ENCODE results near the gene WDFY2. TPM values are rescaled to one million over a fixed set of nuclear protein-coding genes. Genes with fewer than 3 reads are reported as not detected.
A peak's percentile ranks its signal among the peaks of the same experiment; 100 is the strongest.

The WDFY2 gene
- total and polyA plus RNA-seq, 2 experiments from 2014 or later = 6.9 to 14.2 TPM

DNA sequence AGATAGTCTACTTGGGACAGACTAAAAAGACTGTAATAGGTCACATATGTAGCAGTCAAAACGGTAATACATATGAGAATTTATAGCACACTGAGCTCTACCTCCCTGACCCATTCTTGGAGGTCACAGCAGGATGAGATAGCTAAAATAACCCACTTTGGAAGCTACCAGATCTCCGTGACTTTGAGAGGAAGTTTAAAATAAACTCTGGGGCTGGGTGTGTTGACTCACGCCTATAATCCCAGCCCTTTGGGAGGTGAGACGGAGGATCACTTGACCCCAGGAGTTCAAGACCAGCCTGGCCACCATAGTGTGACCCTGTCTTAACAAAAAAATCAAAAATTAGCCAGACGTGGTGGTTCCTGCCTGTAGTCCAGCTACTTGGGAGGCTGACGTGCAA lies 174.4 kb downstream of the WDFY2 start:
- 83 to 86% methylated on average over 6 of the region's 6 CpGs for WGBS, 2 experiments (ENCODE audit: low coverage in 1 of 2, low lambda C conversion rate in 2 of 2, missing lambda C conversion rate in 2 of 2)
- no peak overlapping the region for H3K4me3 ChIP-seq
- H3F3A ChIP-seq (ENCODE audit: insufficient read depth) = peaks cover 42% of the 10 kb centered on the region
- no peak overlapping the region for H3K9ac ChIP-seq
- H3K27me3 ChIP-seq (replicated peaks; ENCODE audit: insufficient read depth) = no peaks in the 10 kb centered on the region
- no peaks in the 10 kb centered on the region for H3K9me2 ChIP-seq (ENCODE audit: insufficient read depth)
- no peak overlapping the region for H3K4me2 ChIP-seq (ENCODE audit: unreplicated experiment)
- in situ Hi-C loops (cut with MboI) = no loop called here
- TF ChIP-seq EZH2phosphoT487 (IDR thresholded peaks at IDR 0.05; ENCODE audit: insufficient read depth, low read depth) = no peak
- no peak for TF ChIP-seq EZH2 (IDR thresholded peaks at IDR 0.05; ENCODE audit: insufficient read depth, poor library complexity, severe bottlenecking)
- H3K9me3 ChIP-seq (ENCODE audit: low read depth) = no peaks in the 10 kb centered on the region
- H3K4me1 ChIP-seq (ENCODE audit: insufficient read depth) = peaks cover 10% of the 10 kb centered on the region; the same call in 1 of the 2 replicates
- peaks cover 79% of the 10 kb centered on the region for H3K36me3 ChIP-seq (ENCODE audit: low read depth)
- no peaks in the 10 kb centered on the region; the same call in 1 of the 2 replicates for H3K79me2 ChIP-seq (ENCODE audit: insufficient read depth)
- no peak overlapping the region for H3K27ac ChIP-seq
- H4K20me1 ChIP-seq (ENCODE audit: insufficient read depth) = no peaks in the 10 kb centered on the region
- no peak overlapping the region for H2AFZ ChIP-seq
- no peak for DNase-seq

DNA sequence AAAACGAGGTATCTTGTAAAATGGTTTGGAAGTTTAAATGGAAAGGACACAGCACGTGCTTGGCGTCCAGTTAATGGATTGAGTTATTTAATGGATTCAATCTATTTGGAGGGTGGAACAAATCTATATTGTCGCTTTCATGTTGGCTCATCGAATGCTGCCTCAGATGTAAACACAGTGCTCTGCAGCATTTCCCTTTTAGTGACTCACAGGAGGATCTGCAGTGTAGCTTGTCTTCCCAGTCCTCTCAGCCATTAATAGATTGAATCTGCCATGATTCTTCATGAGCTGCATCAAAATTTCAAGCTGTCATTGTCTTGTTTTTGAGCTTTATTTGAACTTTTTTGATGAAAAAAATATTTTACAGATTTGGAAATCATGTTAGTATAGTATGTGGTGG lies 175.0 kb downstream of the WDFY2 start:
- H3K79me2 ChIP-seq (ENCODE audit: insufficient read depth) = no peaks in the 10 kb centered on the region; the same call in 1 of the 2 replicates
- H3K36me3 ChIP-seq (ENCODE audit: low read depth) = peaks cover 76% of the 10 kb centered on the region
- no peak overlapping the region for H3K4me3 ChIP-seq
- no peak overlapping the region for H3K4me2 ChIP-seq (ENCODE audit: unreplicated experiment)
- H3K9me2 ChIP-seq (ENCODE audit: insufficient read depth) = no peaks in the 10 kb centered on the region
- no peaks in the 10 kb centered on the region for H3K9me3 ChIP-seq (ENCODE audit: low read depth)
- no peaks in the 10 kb centered on the region for H4K20me1 ChIP-seq (ENCODE audit: insufficient read depth)
- peak; percentile 47 for DNase-seq
- H2AFZ ChIP-seq = no peak overlapping the region
- H3K9ac ChIP-seq = no peak overlapping the region
- peaks cover 47% of the 10 kb centered on the region for H3F3A ChIP-seq (ENCODE audit: insufficient read depth)
- H3K27ac ChIP-seq = no peak overlapping the region
- no peaks in the 10 kb centered on the region for H3K27me3 ChIP-seq (replicated peaks; ENCODE audit: insufficient read depth)
- TF ChIP-seq EZH2 (IDR thresholded peaks at IDR 0.05; ENCODE audit: insufficient read depth, poor library complexity, severe bottlenecking) (no peak), EZH2phosphoT487 (IDR thresholded peaks at IDR 0.05; ENCODE audit: insufficient read depth, low read depth) (no peak)
- H3K4me1 ChIP-seq (ENCODE audit: insufficient read depth) = peaks cover 14% of the 10 kb centered on the region
- WGBS, 2 experiments (ENCODE audit: low coverage in 1 of 2, low lambda C conversion rate in 2 of 2, missing lambda C conversion rate in 2 of 2) = 84 to 87% methylated on average over 5 of the region's 5 CpGs
- in situ Hi-C loops (cut with MboI) = no loop called here

DNA sequence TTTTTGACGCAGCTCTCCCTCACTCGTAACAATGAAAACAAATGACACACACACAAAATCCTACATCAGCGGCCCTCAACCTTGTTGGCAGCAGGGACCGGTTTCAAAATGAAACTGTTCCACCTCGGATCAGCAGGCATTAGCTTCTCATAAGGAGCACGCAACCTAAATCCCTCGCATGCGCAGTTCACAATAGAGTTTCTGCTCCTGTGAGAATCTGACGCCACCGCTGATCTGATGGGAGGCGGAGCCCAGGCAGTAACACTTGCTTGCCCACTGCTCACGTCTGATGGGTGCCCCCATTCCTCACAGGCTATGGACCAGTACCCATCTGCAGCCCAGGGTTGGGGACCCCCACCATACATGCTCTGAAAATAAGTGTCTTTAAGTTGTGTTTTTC lies 176.3 kb downstream of the WDFY2 start:
- no peaks in the 10 kb centered on the region for H4K20me1 ChIP-seq (ENCODE audit: insufficient read depth)
- no peak overlapping the region for H3K4me3 ChIP-seq
- H3K27me3 ChIP-seq (replicated peaks; ENCODE audit: insufficient read depth) = no peaks in the 10 kb centered on the region
- H3K27ac ChIP-seq = no peak overlapping the region
- H3K4me1 ChIP-seq (ENCODE audit: insufficient read depth) = peaks cover 27% of the 10 kb centered on the region
- DNase-seq = no peak
- no peak overlapping the region for H2AFZ ChIP-seq
- peaks cover 57% of the 10 kb centered on the region for H3F3A ChIP-seq (ENCODE audit: insufficient read depth)
- H3K4me2 ChIP-seq (ENCODE audit: unreplicated experiment) = no peak overlapping the region
- no peaks in the 10 kb centered on the region for H3K9me3 ChIP-seq (ENCODE audit: low read depth)
- H3K79me2 ChIP-seq (ENCODE audit: insufficient read depth) = no peaks in the 10 kb centered on the region
- TF ChIP-seq EZH2 (IDR thresholded peaks at IDR 0.05; ENCODE audit: insufficient read depth, poor library complexity, severe bottlenecking) = no peak
- H3K9ac ChIP-seq = no peak overlapping the region
- no peaks in the 10 kb centered on the region for H3K9me2 ChIP-seq (ENCODE audit: insufficient read depth)
- in situ Hi-C loops (cut with MboI) = no loop called here
- 93 to 95% methylated on average over 12 of the region's 12 CpGs for WGBS, 2 experiments (ENCODE audit: low coverage in 1 of 2, low lambda C conversion rate in 2 of 2, missing lambda C conversion rate in 2 of 2)
- peaks cover 63% of the 10 kb centered on the region for H3K36me3 ChIP-seq (ENCODE audit: low read depth)

DNA sequence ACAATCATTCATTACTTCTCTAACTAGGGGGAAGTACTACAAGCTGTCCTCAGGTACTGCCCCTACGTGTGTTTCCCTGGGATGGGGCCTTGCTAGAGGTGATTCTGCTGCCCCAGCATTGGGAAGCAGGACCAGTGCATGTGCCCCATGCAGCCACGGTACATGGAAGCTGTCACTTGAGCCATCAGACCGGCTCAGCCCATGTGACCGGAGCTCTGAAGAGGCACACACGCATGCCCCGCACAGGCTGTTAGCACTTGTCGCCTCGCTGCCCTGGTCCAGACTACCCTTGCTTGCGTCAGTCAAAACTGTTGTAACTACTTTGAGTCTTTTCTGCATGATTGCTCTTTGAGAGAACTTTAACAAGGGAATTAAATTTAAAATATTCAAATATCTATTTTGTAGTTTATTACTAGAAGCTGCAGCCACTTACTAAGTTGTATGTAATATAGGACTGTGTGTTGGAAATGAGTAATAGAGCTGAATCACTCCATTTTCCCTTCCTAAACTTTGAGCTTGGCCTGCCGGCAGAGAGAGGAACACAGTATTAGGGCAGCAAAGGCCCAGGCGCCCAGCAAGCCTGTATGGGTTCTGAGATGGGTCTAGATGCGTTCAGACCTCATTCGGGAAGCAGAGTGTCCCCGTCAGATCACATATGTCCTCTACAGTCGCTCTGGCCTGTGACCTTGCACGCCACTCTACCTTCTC lies 177.5 kb downstream of the WDFY2 start:
- Histone ChIP-seq H3F3A (ENCODE audit: insufficient read depth) (peaks cover 59% of the 10 kb centered on the region), H3K4me2 (ENCODE audit: unreplicated experiment) (no peak overlapping the region), H2AFZ (no peak overlapping the region), H3K79me2 (ENCODE audit: insufficient read depth) (no peaks in the 10 kb centered on the region), H3K27ac (peak overlapping the region; percentile 28; the same call in 1 of the 2 replicates), H3K4me3 (no peak overlapping the region), H3K36me3 (ENCODE audit: low read depth) (peaks cover 63% of the 10 kb centered on the region), H3K9me2 (ENCODE audit: insufficient read depth) (no peaks in the 10 kb centered on the region), H3K27me3 (replicated peaks; ENCODE audit: insufficient read depth) (no peaks in the 10 kb centered on the region), H3K9ac (no peak overlapping the region), H3K4me1 (ENCODE audit: insufficient read depth) (peaks cover 27% of the 10 kb centered on the region), H4K20me1 (ENCODE audit: insufficient read depth) (no peaks in the 10 kb centered on the region), H3K9me3 (ENCODE audit: low read depth) (no peaks in the 10 kb centered on the region)
- in situ Hi-C loops (cut with MboI) = no loop called here
- 77 to 80% methylated on average over 16 of the region's 16 CpGs for WGBS, 2 experiments (ENCODE audit: low coverage in 1 of 2, low lambda C conversion rate in 2 of 2, missing lambda C conversion rate in 2 of 2)
- DNase-seq = peak; percentile 74
- TF ChIP-seq EZH2phosphoT487 (IDR thresholded peaks at IDR 0.05; ENCODE audit: insufficient read depth, low read depth) (no peak), EZH2 (IDR thresholded peaks at IDR 0.05; ENCODE audit: insufficient read depth, poor library complexity, severe bottlenecking) (no peak)

Data from GM23248 (cell line).